GM23248 (cell line): ENCODE results near the gene HMG20A. TPM values are rescaled to one million over a fixed set of nuclear protein-coding genes. Genes with fewer than 3 reads are reported as not detected.

ENCODE experiments used
- DNase-seq: peaks from one replicate; pipeline ENCODE4 v3.0.0-alpha.2; 2015
- H2AFZ ChIP-seq: fragments of 200-600 bp; sonication (generic); 2 replicates; pipeline ENCODE4 v1.6.1; 2016; ENCODE audit warnings: antibody characterized with exemption
- H3F3A ChIP-seq: fragments of 200-600 bp; sonication (generic); 2 replicates; pipeline ENCODE4 v1.6.1; 2016; ENCODE audit warnings: mild to moderate bottlenecking, antibody characterized with exemption, mixed run types; ENCODE audit not compliant: insufficient read depth
- H3K27ac ChIP-seq: fragments of 200-600 bp; sonication (generic); 2 replicates; pipeline ENCODE4 v1.5.1; 2016; ENCODE audit warnings: mild to moderate bottlenecking
- H3K27me3 ChIP-seq: fragments of 200-600 bp; sonication (generic); replicated peaks from 2 replicates; pipeline ENCODE4 v1.6.1; 2016; ENCODE audit warnings: mild to moderate bottlenecking; ENCODE audit not compliant: insufficient read depth
- H3K36me3 ChIP-seq: fragments of 200-600 bp; sonication (generic); 2 replicates; pipeline ENCODE4 v1.6.1; 2016; ENCODE audit warnings: low read depth, mild to moderate bottlenecking
- H3K4me1 ChIP-seq: fragments of 200-600 bp; sonication (generic); 2 replicates; pipeline ENCODE4 v1.6.1; 2016; ENCODE audit warnings: mild to moderate bottlenecking; ENCODE audit not compliant: insufficient read depth
- H3K4me2 ChIP-seq: fragments of 200-600 bp; sonication (generic); one replicate; pipeline ENCODE4 v1.6.1; 2016; ENCODE audit warnings: mild to moderate bottlenecking; ENCODE audit not compliant: unreplicated experiment
- H3K4me3 ChIP-seq: fragments of 200-600 bp; sonication (generic); 2 replicates; pipeline ENCODE4 v1.5.1; 2016; ENCODE audit warnings: mild to moderate bottlenecking
- H3K79me2 ChIP-seq: fragments of 200-600 bp; sonication (generic); 2 replicates; pipeline ENCODE4 v1.6.1; 2016; ENCODE audit warnings: mild to moderate bottlenecking; ENCODE audit not compliant: insufficient read depth
- H3K9ac ChIP-seq: fragments of 200-600 bp; sonication (generic); 2 replicates; pipeline ENCODE4 v1.6.1; 2016; ENCODE audit warnings: mild to moderate bottlenecking
- H3K9me2 ChIP-seq: fragments of 200-600 bp; sonication (generic); 2 replicates; pipeline ENCODE4 v1.6.1; 2016; ENCODE audit warnings: mixed run types, mild to moderate bottlenecking, moderate library complexity; ENCODE audit not compliant: insufficient read depth
- H3K9me3 ChIP-seq: fragments of 200-600 bp; sonication (generic); one replicate; pipeline ENCODE4 v1.6.1; 2017; ENCODE audit warnings: low read depth
- H4K20me1 ChIP-seq: fragments of 200-600 bp; sonication (generic); 2 replicates; pipeline ENCODE4 v1.6.0; 2016; ENCODE audit not compliant: insufficient read depth
- EZH2 ChIP-seq: fragments of 200-600 bp; sonication (generic); IDR thresholded peaks from 2 replicates; pipeline ENCODE4 v1.6.1; 2018; ENCODE audit warnings: antibody characterized with exemption, mild to moderate bottlenecking; ENCODE audit not compliant: insufficient read depth, poor library complexity, severe bottlenecking
- EZH2phosphoT487 ChIP-seq: fragments of 200-600 bp; sonication (generic); IDR thresholded peaks from 2 replicates; pipeline ENCODE4 v1.6.1; 2018; ENCODE audit warnings: antibody characterized with exemption, moderate library complexity, mild to moderate bottlenecking, low read depth; ENCODE audit not compliant: insufficient read depth
- WGBS, 2 experiments: methylation state at CpG; one replicate each; pipeline ENCODE4 v1.1.6; 2015 to 2017; ENCODE audit warnings: low lambda C conversion rate in 2 of 2, low coverage in 1 of 2; ENCODE audit errors: missing lambda C conversion rate in 2 of 2; 5-methylcytosine and 5-hydroxymethylcytosine counted together
- in situ Hi-C: fragments of 300-500 bp; cut with MboI; formaldehyde crosslinking; loops from 2 replicates; pipeline ENCODE4 v1.15.0; 2020
- polyA plus RNA-seq: library from polyadenylated mRNA; unstranded; fragments of >200 nt; fragmentation: Nextera tagmentation; extraction: Ambion mirVana; gene quantifications from 2 replicates; pipeline ENCODE4 v1.2.1, GENCODE V29; 2016
- total RNA-seq: library from RNA; depleted of rRNA; stranded (reverse); fragments of >200 nt; shearing (Covaris generic); gene quantifications from 2 replicates; pipeline ENCODE4 v1.2.3, GENCODE V29; 2014

HMG20A gene
- total and polyA plus RNA-seq, 2 experiments from 2014 or later, result 15.1 to 25.1 TPM

DNA sequence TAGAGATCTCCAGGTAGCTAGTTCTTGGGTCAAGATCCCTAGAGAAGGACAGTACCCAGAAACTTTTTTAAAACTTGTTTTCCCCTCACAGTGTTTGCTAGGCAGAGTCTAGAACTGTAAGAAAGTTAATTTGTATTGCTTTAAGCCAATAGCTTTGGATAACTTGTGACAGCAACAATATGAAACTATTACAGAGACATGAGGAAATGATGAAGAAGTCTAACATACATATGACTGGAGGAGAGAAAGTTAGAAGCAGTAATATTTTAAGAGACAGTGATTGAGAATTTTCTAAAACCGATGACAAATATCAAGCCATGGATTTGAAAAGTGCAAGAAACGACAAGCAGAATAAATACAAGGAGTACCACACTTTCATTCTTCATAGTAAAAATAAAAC, 10.0 kb downstream of the HMG20A start:
- H3K4me1 ChIP-seq, result no peaks in the 10 kb centered on the region
- no peak overlapping the region for H3K4me2 ChIP-seq
- peaks cover 85% of the 10 kb centered on the region for H3K79me2 ChIP-seq
- H3K27ac ChIP-seq, result no peak overlapping the region
- no peaks in the 10 kb centered on the region for H3F3A ChIP-seq
- no peaks in the 10 kb centered on the region for H3K27me3 ChIP-seq
- no peak for TF ChIP-seq EZH2
- no peak for TF ChIP-seq EZH2phosphoT487
- no peak overlapping the region for H2AFZ ChIP-seq
- no peak overlapping the region for H3K9ac ChIP-seq
- no peaks in the 10 kb centered on the region for H3K36me3 ChIP-seq
- H3K9me3 ChIP-seq, result no peaks in the 10 kb centered on the region
- WGBS, 2 experiments, result 95 to 98% methylated on average over 2 of the region's 2 CpGs
- no peaks in the 10 kb centered on the region for H3K9me2 ChIP-seq
- peaks cover 9% of the 10 kb centered on the region; the same call in 1 of the 2 replicates for H4K20me1 ChIP-seq
- in situ Hi-C loops, result no loop called here
- DNase-seq, result no peak
- H3K4me3 ChIP-seq, result no peak overlapping the region

DNA sequence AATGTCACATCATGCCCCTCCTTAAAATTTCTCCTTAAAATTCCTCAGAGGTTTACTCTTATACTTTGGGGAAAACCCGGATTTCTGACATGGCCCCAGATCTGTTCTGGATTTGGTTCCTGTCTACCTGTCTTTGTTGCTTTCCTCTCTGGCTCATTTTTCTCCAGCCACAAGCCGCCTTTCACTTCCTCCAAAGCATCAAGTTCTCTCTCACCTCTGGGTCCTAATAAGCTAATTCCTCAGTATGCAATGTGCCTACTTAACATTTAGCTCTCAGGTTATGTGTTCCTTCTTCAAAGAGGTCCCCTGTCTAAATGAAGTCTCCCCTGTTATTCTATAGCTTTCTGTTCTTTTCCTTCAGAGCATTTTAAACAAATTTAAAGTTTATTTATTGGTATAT, 16.1 kb downstream of the HMG20A start:
- H3K4me1 ChIP-seq, result peaks cover 14% of the 10 kb centered on the region; the same call in 1 of the 2 replicates
- no peaks in the 10 kb centered on the region for H3K27me3 ChIP-seq
- H3K9ac ChIP-seq, result no peak overlapping the region
- no peaks in the 10 kb centered on the region for H3K9me3 ChIP-seq
- TF ChIP-seq EZH2phosphoT487 (no peak), EZH2 (no peak)
- H3K4me2 ChIP-seq, result no peak overlapping the region
- WGBS, 2 experiments, result 97 to 98% methylated on average over 2 of the region's 2 CpGs
- in situ Hi-C loops, result no loop called here
- H3K27ac ChIP-seq, result no peak overlapping the region
- H3K9me2 ChIP-seq, result no peaks in the 10 kb centered on the region
- H3K4me3 ChIP-seq, result no peak overlapping the region
- H3K79me2 ChIP-seq, result peaks cover 81% of the 10 kb centered on the region
- peaks cover 14% of the 10 kb centered on the region for H4K20me1 ChIP-seq
- H2AFZ ChIP-seq, result no peak overlapping the region
- no peaks in the 10 kb centered on the region for H3K36me3 ChIP-seq
- peaks cover 6% of the 10 kb centered on the region; the same call in 1 of the 2 replicates for H3F3A ChIP-seq
- DNase-seq, result no peak

DNA sequence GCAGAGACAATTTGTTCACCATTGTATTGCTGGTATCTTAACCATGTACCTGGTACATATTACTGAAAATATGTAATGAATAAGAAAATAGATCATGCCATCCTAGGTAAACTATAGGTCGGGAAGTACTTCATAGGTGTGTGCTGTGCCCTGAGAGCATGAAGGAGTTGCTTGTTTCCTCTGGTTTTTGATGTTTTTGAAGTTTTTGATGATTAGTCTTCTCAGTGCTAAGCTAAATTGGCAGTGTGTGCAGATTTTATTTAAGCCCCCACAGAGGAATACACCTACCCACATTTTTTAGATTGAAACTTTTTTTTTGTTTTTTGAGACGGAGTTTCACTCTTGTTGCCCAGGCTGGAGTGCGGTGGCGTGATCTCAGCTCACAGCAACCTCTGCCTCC, 16.6 kb downstream of the HMG20A start:
- no peak for TF ChIP-seq EZH2
- no peak overlapping the region for H3K27ac ChIP-seq

DNA sequence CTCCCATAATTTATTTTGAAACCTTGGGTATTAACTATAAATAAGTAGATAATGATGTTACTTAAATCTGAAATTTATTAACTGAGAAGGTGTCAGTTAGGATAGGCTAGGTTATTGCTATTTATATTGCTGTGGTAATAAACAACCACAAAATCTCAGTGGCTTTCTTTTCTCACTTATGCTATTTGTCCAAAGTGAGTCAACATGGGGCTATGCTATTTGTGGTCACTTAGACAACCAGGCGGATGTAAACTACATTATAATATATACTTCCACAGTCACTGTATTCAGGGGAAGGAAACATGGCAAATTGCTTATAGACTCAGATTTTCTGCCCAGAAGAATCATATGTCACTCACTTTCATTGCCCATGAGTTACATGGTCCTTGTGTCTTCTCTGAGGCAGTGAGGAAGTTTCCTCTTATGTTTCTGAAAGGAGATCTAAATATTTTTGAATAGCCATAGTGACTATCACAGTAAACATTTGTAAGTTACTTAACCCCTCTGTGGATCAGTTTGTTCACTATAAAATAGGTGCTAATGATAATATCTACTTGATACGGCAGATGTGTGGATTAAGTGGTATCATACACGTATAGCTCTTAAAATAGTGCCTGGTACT, 19.8 kb downstream of the HMG20A start:
- no peak overlapping the region for H2AFZ ChIP-seq
- H3K27ac ChIP-seq, result no peak overlapping the region
- H3F3A ChIP-seq, result peaks cover 6% of the 10 kb centered on the region; the same call in 1 of the 2 replicates
- H3K4me2 ChIP-seq, result peak overlapping the region; percentile 0
- no peaks in the 10 kb centered on the region for H3K36me3 ChIP-seq
- H3K9ac ChIP-seq, result no peak overlapping the region
- peaks cover 5% of the 10 kb centered on the region; the same call in 1 of the 2 replicates for H4K20me1 ChIP-seq
- in situ Hi-C loops, result no loop called here
- no peak overlapping the region for H3K4me3 ChIP-seq
- no peaks in the 10 kb centered on the region for H3K27me3 ChIP-seq
- H3K9me3 ChIP-seq, result no peaks in the 10 kb centered on the region
- WGBS, 2 experiments, result 79 to 83% methylated on average over 3 of the region's 3 CpGs
- H3K9me2 ChIP-seq, result no peaks in the 10 kb centered on the region
- TF ChIP-seq EZH2, result no peak
- peak; percentile 94 for TF ChIP-seq EZH2phosphoT487
- H3K79me2 ChIP-seq, result peaks cover 93% of the 10 kb centered on the region
- DNase-seq, result peak; percentile 82
- peaks cover 14% of the 10 kb centered on the region; the same call in 1 of the 2 replicates for H3K4me1 ChIP-seq

More for the DNA sequence above, 16.6 kb downstream of the HMG20A start:
- 96 to 100% methylated on average over 4 of the region's 4 CpGs for WGBS, 2 experiments
- peaks cover 14% of the 10 kb centered on the region; the same call in 1 of the 2 replicates for H3K4me1 ChIP-seq
- H3K36me3 ChIP-seq, result no peaks in the 10 kb centered on the region
- no peaks in the 10 kb centered on the region for H3K9me3 ChIP-seq
- H3K4me2 ChIP-seq, result no peak overlapping the region
- H3K79me2 ChIP-seq, result peaks cover 81% of the 10 kb centered on the region
- in situ Hi-C loops, result no loop called here
- no peaks in the 10 kb centered on the region for H3K9me2 ChIP-seq
- no peak overlapping the region for H3K4me3 ChIP-seq
- H3F3A ChIP-seq, result peaks cover 6% of the 10 kb centered on the region; the same call in 1 of the 2 replicates
- H3K9ac ChIP-seq, result no peak overlapping the region
- no peak for DNase-seq
- no peak overlapping the region for H2AFZ ChIP-seq
- H3K27me3 ChIP-seq, result no peaks in the 10 kb centered on the region
- H4K20me1 ChIP-seq, result peaks cover 14% of the 10 kb centered on the region
